Measurements from ENCODE around the gene C15orf62. TPM values are rescaled to one million over a fixed set of nuclear protein-coding genes. Genes with fewer than 3 reads are reported as not detected.

The C15orf62 gene
- polyA plus RNA-seq, 1 of the 3 experiments (the other 2 are of a cell fraction) = not detected

DNA sequence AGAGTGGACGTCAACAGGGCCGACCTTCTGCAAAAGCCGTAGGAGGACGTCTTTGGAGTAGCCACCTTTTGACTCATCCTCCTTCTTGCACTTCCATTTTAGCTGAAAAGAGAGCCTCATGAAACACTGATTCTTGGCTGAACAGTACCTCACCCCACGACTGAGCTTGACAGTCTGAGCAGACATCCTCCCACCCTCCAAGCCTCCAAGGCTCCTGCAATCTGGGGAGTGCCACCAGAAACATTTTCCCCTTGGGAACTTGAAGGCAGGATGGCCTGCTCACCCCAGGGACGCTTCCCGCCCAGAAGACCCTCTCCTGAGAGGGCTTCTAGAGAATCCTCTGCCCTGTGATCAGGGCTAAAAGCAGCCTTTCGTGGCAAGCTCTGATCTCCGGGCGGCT, 5.2 kb downstream of the C15orf62 start:
- DNase-seq = no peak
- Histone ChIP-seq H3K27ac (ENCODE audit: low read depth in 2 of 2, low read length in 1 of 2) (no peak overlapping the region), H3K27me3 (ENCODE audit: insufficient read depth) (no peaks in the 10 kb centered on the region), H2AFZ (ENCODE audit: low read depth) (no peak overlapping the region), H3K9ac (no peak overlapping the region), H3K4me3 (ENCODE audit: low read depth in 2 of 2, low read length in 1 of 2) (no peak overlapping the region), H3K36me3 (replicated peaks in 1 of 2; ENCODE audit: control insufficient read depth in 1 of 2, insufficient read depth in 2 of 2, low read length in 1 of 2) (peaks cover 8 to 61% of the 10 kb centered on the region in 2 experiments), H3K79me2 (ENCODE audit: insufficient read depth) (no peaks in the 10 kb centered on the region), H3K4me1 (ENCODE audit: control insufficient read depth in 1 of 2, insufficient read depth in 2 of 2, low read depth in 1 of 2, low read length in 1 of 2) (peaks cover under 1 to 27% of the 10 kb centered on the region in 2 experiments; a peak in 1 of 4 replicates), H3K4me2 (no peak overlapping the region), H3K9me2 (no peaks in the 10 kb centered on the region), H3F3A (replicated peaks; ENCODE audit: insufficient read depth) (no peaks in the 10 kb centered on the region), H3K9me3 (no peaks in the 10 kb centered on the region), H4K20me1 (ENCODE audit: insufficient read depth) (no peaks in the 10 kb centered on the region)
- 94% methylated on average over 10 of the region's 10 CpGs for WGBS (ENCODE audit: low lambda C conversion rate)
- POLR2A ChIA-PET = no interaction called here
- TF ChIP-seq, protein P1, sequence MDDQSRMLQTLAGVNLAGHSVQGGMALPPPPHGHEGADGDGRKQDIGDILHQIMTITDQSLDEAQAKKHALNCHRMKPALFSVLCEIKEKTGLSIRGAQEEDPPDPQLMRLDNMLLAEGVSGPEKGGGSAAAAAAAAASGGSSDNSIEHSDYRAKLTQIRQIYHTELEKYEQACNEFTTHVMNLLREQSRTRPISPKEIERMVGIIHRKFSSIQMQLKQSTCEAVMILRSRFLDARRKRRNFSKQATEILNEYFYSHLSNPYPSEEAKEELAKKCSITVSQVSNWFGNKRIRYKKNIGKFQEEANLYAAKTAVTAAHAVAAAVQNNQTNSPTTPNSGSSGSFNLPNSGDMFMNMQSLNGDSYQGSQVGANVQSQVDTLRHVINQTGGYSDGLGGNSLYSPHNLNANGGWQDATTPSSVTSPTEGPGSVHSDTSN (IDR thresholded peaks at IDR 0.05) = no peak
- TF ChIP-seq RFX5 (IDR thresholded peaks at IDR 0.05; ENCODE audit: low read length) = no peak
- no peak for TF ChIP-seq MEF2A (IDR thresholded peaks at IDR 0.05; ENCODE audit: borderline replicate concordance, low read depth)
- TF ChIP-seq, protein P2, sequence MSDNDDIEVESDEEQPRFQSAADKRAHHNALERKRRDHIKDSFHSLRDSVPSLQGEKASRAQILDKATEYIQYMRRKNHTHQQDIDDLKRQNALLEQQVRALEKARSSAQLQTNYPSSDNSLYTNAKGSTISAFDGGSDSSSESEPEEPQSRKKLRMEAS (IDR thresholded peaks at IDR 0.05; ENCODE audit: low read depth) = no peak
- TF ChIP-seq NRF1 (IDR thresholded peaks at IDR 0.05; ENCODE audit: low read depth, low read length) = no peak
- TF ChIP-seq CHD2 (IDR thresholded peaks at IDR 0.05; ENCODE audit: low read length, partially characterized antibody) = no peak
- TF ChIP-seq TAF1 (IDR thresholded peaks at IDR 0.05; ENCODE audit: borderline replicate concordance, low read depth, low read length) = no peak
- CTCF ChIA-PET = interaction anchor here (31.8 kb wide), 1 partner anchor 30 kb away, joined by 555 read pairs; the partner anchor contains the start of gene RMDN3

DNA sequence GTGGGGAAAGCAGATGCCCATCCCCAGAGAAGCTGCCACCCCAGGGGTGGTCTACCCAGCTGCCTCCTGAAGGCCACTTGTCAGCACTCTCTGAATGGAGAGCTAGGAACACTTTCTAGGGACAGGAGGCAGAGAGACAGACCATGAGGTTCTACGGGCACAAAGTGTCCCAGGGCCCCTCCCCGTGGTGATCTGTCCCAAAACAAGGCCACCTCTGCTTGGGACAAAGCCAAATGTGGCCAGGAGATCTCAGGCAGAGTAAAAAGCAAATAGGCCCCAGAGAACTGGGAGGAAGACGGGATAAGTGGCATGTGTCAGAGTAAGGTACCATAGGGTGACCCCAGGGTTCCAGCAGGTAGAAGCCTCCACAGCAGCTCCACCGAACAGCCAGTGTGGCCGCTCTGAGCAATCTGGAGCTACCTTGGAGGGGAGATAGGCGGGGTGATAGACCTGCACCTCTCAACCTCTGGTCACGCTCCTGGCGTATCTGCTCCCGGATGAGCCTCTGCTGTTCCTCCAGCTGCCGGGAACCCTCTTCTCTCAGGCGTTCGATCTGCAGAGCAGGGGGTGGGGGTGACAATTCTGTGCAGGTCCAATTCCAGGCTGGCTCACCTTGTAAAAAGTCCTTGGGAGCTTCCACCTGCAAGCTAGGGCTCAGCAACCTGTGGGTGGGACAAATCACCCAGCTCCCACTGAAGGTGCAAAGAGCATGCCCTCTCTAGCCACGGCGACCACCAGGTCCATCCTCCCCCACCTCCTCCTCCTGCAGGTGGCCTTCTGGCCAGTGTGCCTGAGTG, 6.2 kb downstream of the C15orf62 start:
- Histone ChIP-seq H3K4me2 (no peak overlapping the region), H3K27me3 (ENCODE audit: insufficient read depth) (no peaks in the 10 kb centered on the region), H3K4me1 (ENCODE audit: control insufficient read depth in 1 of 2, insufficient read depth in 2 of 2, low read depth in 1 of 2, low read length in 1 of 2) (peaks cover 0 to 18% of the 10 kb centered on the region in 2 experiments; a peak in 1 of 4 replicates), H2AFZ (ENCODE audit: low read depth) (no peak overlapping the region), H3K36me3 (replicated peaks in 1 of 2; ENCODE audit: control insufficient read depth in 1 of 2, insufficient read depth in 2 of 2, low read length in 1 of 2) (peaks cover 8 to 61% of the 10 kb centered on the region in 2 experiments), H3K9me2 (no peaks in the 10 kb centered on the region), H3F3A (replicated peaks; ENCODE audit: insufficient read depth) (no peaks in the 10 kb centered on the region), H3K9me3 (no peaks in the 10 kb centered on the region), H3K9ac (no peak overlapping the region), H4K20me1 (ENCODE audit: insufficient read depth) (no peaks in the 10 kb centered on the region), H3K4me3 (ENCODE audit: low read depth in 2 of 2, low read length in 1 of 2) (no peak overlapping the region), H3K79me2 (ENCODE audit: insufficient read depth) (no peaks in the 10 kb centered on the region), H3K27ac (ENCODE audit: low read depth in 2 of 2, low read length in 1 of 2) (no peak overlapping the region)
- DNase-seq = no peak
- WGBS (ENCODE audit: low lambda C conversion rate) = 100% methylated on average over 11 of the region's 14 CpGs
- ChIA-PET POLR2A (no interaction called here), CTCF (interaction anchor here (31.8 kb wide), 1 partner anchor 31 kb away, joined by 555 read pairs; the partner anchor contains the start of gene RMDN3)
- TF ChIP-seq POLR2AphosphoS5 (IDR thresholded peaks at IDR 0.05; ENCODE audit: low read depth, low read length) (no peak), RFX5 (IDR thresholded peaks at IDR 0.05; ENCODE audit: low read length) (no peak), ELF1 (IDR thresholded peaks at IDR 0.05) (no peak), GABPA (IDR thresholded peaks at IDR 0.05; ENCODE audit: low read depth) (no peak), JUND (IDR thresholded peaks at IDR 0.05) (no peak), TAF1 (IDR thresholded peaks at IDR 0.05; ENCODE audit: borderline replicate concordance, low read depth, low read length) (no peak), FOXJ3 (CRISPR knock-in tag; IDR thresholded peaks at IDR 0.05) (no peak), TEAD4 (IDR thresholded peaks at IDR 0.05; ENCODE audit: borderline replicate concordance, insufficient read depth) (no peak), SIN3A (IDR thresholded peaks at IDR 0.05; ENCODE audit: borderline replicate concordance, low read depth, low read length) (no peak)
- TF ChIP-seq, protein P1 (IDR thresholded peaks at IDR 0.05) = no peak
- TF ChIP-seq, protein P3, sequence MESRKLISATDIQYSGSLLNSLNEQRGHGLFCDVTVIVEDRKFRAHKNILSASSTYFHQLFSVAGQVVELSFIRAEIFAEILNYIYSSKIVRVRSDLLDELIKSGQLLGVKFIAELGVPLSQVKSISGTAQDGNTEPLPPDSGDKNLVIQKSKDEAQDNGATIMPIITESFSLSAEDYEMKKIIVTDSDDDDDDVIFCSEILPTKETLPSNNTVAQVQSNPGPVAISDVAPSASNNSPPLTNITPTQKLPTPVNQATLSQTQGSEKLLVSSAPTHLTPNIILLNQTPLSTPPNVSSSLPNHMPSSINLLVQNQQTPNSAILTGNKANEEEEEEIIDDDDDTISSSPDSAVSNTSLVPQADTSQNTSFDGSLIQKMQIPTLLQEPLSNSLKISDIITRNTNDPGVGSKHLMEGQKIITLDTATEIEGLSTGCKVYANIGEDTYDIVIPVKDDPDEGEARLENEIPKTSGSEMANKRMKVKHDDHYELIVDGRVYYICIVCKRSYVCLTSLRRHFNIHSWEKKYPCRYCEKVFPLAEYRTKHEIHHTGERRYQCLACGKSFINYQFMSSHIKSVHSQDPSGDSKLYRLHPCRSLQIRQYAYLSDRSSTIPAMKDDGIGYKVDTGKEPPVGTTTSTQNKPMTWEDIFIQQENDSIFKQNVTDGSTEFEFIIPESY (IDR thresholded peaks at IDR 0.05; ENCODE audit: borderline replicate concordance, low read depth) = no peak
- TF ChIP-seq, protein P2 (IDR thresholded peaks at IDR 0.05; ENCODE audit: low read depth) = no peak
- TF ChIP-seq, protein P4, sequence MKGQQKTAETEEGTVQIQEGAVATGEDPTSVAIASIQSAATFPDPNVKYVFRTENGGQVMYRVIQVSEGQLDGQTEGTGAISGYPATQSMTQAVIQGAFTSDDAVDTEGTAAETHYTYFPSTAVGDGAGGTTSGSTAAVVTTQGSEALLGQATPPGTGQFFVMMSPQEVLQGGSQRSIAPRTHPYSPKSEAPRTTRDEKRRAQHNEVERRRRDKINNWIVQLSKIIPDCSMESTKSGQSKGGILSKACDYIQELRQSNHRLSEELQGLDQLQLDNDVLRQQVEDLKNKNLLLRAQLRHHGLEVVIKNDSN (IDR thresholded peaks at IDR 0.05; ENCODE audit: borderline replicate concordance, low read depth) = no peak
- TF ChIP-seq, protein P5, sequence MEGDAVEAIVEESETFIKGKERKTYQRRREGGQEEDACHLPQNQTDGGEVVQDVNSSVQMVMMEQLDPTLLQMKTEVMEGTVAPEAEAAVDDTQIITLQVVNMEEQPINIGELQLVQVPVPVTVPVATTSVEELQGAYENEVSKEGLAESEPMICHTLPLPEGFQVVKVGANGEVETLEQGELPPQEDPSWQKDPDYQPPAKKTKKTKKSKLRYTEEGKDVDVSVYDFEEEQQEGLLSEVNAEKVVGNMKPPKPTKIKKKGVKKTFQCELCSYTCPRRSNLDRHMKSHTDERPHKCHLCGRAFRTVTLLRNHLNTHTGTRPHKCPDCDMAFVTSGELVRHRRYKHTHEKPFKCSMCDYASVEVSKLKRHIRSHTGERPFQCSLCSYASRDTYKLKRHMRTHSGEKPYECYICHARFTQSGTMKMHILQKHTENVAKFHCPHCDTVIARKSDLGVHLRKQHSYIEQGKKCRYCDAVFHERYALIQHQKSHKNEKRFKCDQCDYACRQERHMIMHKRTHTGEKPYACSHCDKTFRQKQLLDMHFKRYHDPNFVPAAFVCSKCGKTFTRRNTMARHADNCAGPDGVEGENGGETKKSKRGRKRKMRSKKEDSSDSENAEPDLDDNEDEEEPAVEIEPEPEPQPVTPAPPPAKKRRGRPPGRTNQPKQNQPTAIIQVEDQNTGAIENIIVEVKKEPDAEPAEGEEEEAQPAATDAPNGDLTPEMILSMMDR (IDR thresholded peaks at IDR 0.05) = no peak

Measured in SK-N-SH (cell line).